Thyroid gland (tissue), 4 donors: Measurements from ENCODE around the gene SLC12A3.

Experiments
- POLR2A ChIP-seq, 2 donors: fragments of 450-650 bp; IDR thresholded peaks; one replicate each; pipeline ENCODE4 v1.6.1; 2017; ENCODE audit warnings: antibody characterized with exemption in 2 of 2, mild to moderate bottlenecking in 2 of 2, moderate library complexity in 1 of 2
- TF ChIP-seq, protein P1 (sequence below), 6 experiments: fragments of 200-600 bp in 3 of 6; fragments of 450-650 bp in 3 of 6; sonication (generic) in 3 of 6; IDR thresholded peaks; one replicate each; pipeline ENCODE4 v1.5.1; 2016 to 2019; ENCODE audit warnings: antibody characterized with exemption in 6 of 6, mild to moderate bottlenecking in 2 of 6, inconsistent platforms in 1 of 6, moderate library complexity in 1 of 6

GRCh38 chr16:56939801-56940200 is 74.8 kb downstream of the SLC12A3 start:
- TF ChIP-seq, protein P1, sequence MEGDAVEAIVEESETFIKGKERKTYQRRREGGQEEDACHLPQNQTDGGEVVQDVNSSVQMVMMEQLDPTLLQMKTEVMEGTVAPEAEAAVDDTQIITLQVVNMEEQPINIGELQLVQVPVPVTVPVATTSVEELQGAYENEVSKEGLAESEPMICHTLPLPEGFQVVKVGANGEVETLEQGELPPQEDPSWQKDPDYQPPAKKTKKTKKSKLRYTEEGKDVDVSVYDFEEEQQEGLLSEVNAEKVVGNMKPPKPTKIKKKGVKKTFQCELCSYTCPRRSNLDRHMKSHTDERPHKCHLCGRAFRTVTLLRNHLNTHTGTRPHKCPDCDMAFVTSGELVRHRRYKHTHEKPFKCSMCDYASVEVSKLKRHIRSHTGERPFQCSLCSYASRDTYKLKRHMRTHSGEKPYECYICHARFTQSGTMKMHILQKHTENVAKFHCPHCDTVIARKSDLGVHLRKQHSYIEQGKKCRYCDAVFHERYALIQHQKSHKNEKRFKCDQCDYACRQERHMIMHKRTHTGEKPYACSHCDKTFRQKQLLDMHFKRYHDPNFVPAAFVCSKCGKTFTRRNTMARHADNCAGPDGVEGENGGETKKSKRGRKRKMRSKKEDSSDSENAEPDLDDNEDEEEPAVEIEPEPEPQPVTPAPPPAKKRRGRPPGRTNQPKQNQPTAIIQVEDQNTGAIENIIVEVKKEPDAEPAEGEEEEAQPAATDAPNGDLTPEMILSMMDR (IDR thresholded peaks at IDR 0.05): no peak
- no peak for TF ChIP-seq POLR2A (IDR thresholded peaks at IDR 0.05)
